ENCODE measurements around the gene HOMER2. TPM values are rescaled to one million over a fixed set of nuclear protein-coding genes. Genes with fewer than 3 reads are reported as not detected.

The HOMER2 gene
- total RNA-seq, 4 donors from 2014 or later: 81.4 to 120 (median 99.2) TPM

- WGBS: 88% methylated on average over 2 of the region's 2 CpGs
- no peak overlapping the region for H3K27ac ChIP-seq
- no peak for TF ChIP-seq EP300 (IDR thresholded peaks at IDR 0.05)
- no peak for TF ChIP-seq CTCF (IDR thresholded peaks at IDR 0.05)
- no peak for TF ChIP-seq POLR2AphosphoS5 (IDR thresholded peaks at IDR 0.05)
- TF ChIP-seq POLR2A (IDR thresholded peaks at IDR 0.05): no peak
- DNase-seq (ENCODE audit: low spot score in 2 of 2): no peak
- H3K4me3 ChIP-seq: no peak overlapping the region
- H3K27me3 ChIP-seq: no peaks in the 10 kb centered on the region
- H3K4me1 ChIP-seq: no peaks in the 10 kb centered on the region
- H3K36me3 ChIP-seq: peaks cover 8% of the 10 kb centered on the region
- no peaks in the 10 kb centered on the region for H3K9me3 ChIP-seq
These were observed 74.7 kb downstream of the HOMER2 start for GRCh38 chr15:82877825-82878224.

DNA sequence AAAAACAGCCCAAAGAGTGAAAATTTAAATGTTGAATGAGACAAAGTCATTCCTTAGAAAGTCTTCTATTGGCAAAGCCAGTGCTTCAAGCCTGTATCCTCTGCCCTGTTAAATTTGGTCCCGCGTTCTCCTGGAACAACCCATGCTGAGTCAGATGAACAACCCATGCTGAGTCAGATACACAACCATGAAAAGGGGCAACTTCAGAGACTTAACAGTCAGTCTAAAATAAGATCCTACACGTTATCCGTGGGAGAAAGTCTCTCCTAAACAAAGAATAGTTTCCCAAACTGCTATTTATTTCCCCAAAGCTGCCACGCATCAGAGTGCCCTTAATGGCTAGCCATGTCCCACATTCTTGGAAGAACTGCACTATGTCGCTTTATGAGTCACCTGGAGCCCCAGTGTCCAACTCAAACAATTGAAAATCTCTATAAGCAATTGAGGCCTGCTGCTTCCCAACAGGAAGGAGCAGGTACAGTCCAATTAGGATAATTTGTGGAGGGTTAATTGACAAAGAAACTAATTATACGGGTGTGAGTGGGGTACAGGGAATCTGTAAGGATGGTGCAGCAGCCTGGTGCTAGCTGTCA, 77.0 kb downstream of the HOMER2 start:
- TF ChIP-seq POLR2A (IDR thresholded peaks at IDR 0.05): no peak
- no peak for TF ChIP-seq CTCF (IDR thresholded peaks at IDR 0.05)
- TF ChIP-seq POLR2AphosphoS5 (IDR thresholded peaks at IDR 0.05): no peak
- TF ChIP-seq EP300 (IDR thresholded peaks at IDR 0.05): no peak
- no peak overlapping the region for H3K4me3 ChIP-seq
- no peaks in the 10 kb centered on the region for H3K27me3 ChIP-seq
- H3K36me3 ChIP-seq: peaks cover 9% of the 10 kb centered on the region
- no peak overlapping the region for H3K27ac ChIP-seq
- H3K9me3 ChIP-seq: no peaks in the 10 kb centered on the region
- 98% methylated on average over 7 of the region's 7 CpGs for WGBS
- DNase-seq (ENCODE audit: low spot score in 2 of 2): no peak
- no peaks in the 10 kb centered on the region for H3K4me1 ChIP-seq

DNA sequence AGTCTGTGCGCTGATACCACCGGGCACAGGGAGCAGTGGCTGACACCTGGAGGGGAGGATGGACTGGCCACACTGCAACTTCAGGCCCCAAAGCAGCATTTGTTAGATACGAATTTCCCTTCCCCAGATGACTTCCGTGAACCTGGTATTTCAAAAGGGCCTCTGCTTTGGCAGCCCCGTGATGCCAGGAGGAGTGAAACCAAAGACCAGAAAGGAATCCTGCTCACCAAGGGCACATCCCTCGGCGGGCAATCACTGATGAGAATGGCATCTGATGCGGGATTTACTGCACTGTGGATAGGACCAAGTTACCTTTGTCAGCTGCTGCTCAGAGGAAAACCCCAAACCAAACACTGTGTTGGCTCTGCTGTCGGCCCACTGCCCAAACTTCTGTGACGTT, 77.6 kb downstream of the HOMER2 start:
- Histone ChIP-seq H3K4me3 (no peak overlapping the region), H3K9me3 (no peaks in the 10 kb centered on the region), H3K27me3 (no peaks in the 10 kb centered on the region), H3K27ac (no peak overlapping the region), H3K36me3 (peaks cover 9% of the 10 kb centered on the region), H3K4me1 (no peaks in the 10 kb centered on the region)
- DNase-seq (ENCODE audit: low spot score in 2 of 2): no peak
- TF ChIP-seq EP300 (IDR thresholded peaks at IDR 0.05): no peak
- TF ChIP-seq POLR2AphosphoS5 (IDR thresholded peaks at IDR 0.05): no peak
- no peak for TF ChIP-seq POLR2A (IDR thresholded peaks at IDR 0.05)
- no peak for TF ChIP-seq CTCF (IDR thresholded peaks at IDR 0.05)
- WGBS: 79% methylated on average over 10 of the region's 10 CpGs

- TF ChIP-seq POLR2AphosphoS5 (IDR thresholded peaks at IDR 0.05) (no peak), CTCF (IDR thresholded peaks at IDR 0.05) (no peak), EP300 (IDR thresholded peaks at IDR 0.05) (no peak), POLR2A (IDR thresholded peaks at IDR 0.05) (no peak)
- Histone ChIP-seq H3K9me3 (no peaks in the 10 kb centered on the region), H3K27ac (no peak overlapping the region), H3K27me3 (no peaks in the 10 kb centered on the region), H3K4me1 (no peaks in the 10 kb centered on the region), H3K36me3 (peaks cover 9% of the 10 kb centered on the region), H3K4me3 (no peak overlapping the region)
- no peak for DNase-seq (ENCODE audit: low spot score in 2 of 2)
- 69% methylated on average over 1 of the region's 1 CpG for WGBS
These were observed 78.3 kb downstream of the HOMER2 start for GRCh38 chr15:82874267-82874666.

- H3K36me3 ChIP-seq: peaks cover 9% of the 10 kb centered on the region
- H3K4me1 ChIP-seq: no peaks in the 10 kb centered on the region
- TF ChIP-seq EP300 (IDR thresholded peaks at IDR 0.05) (no peak), POLR2A (IDR thresholded peaks at IDR 0.05) (no peak), CTCF (IDR thresholded peaks at IDR 0.05) (no peak), POLR2AphosphoS5 (IDR thresholded peaks at IDR 0.05) (no peak)
- no peak overlapping the region for H3K4me3 ChIP-seq
- no peaks in the 10 kb centered on the region for H3K9me3 ChIP-seq
- H3K27ac ChIP-seq: no peak overlapping the region
- peak; percentile 38 to 70 for DNase-seq (ENCODE audit: low spot score in 2 of 2)
- WGBS: 89% methylated on average over 4 of the region's 7 CpGs
- H3K27me3 ChIP-seq: no peaks in the 10 kb centered on the region
These were observed 79.4 kb downstream of the HOMER2 start for GRCh38 chr15:82873000-82873680.

Measured in suprapubic skin (tissue), 4 donors.